Measurements from ENCODE around the gene MARCHF10.

The MARCHF10 gene

DNA sequence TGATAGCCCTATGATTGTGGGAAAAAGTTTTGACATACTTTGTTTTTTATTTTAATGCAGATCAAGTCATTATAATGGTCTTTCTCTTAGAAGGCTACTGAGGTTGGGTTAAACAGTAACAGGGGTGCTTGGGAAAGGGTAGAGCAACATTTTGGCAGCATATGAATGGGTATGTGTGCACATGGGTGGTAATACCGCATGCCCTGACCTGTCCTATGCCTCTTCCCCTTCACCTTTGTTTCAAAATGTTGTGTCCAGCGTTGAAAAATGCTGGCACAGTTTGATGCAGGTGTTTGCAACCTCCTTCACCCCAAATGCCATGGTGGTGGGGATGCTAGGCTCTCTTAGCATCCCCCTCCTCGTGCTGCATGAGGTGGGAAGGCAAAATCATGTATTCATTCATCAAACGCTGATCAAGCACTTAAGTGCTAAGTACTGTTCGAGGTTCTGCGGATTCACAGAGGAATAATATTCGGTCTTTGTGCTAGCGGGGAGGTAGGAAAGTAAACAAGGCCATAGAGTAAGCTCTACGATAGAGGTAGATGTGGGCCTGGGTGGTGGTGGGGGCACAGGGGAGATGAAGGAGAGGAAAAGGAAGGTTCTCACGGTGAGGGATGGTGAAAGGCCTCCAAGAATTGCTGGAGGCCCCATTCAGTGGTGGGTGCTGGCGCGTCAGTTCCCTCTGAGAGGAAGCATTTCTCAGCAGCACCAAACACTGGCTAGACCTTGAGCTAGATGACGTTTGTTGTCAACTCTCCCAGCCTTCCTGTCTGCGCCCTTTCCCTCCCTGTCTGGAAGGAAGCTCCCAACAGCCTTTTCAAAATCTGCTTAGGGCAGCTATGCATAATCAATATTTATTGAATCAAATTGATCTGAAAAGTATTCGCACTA, 13.3 kb upstream of the MARCHF10 start:
- no peak for DNase-seq

DNA sequence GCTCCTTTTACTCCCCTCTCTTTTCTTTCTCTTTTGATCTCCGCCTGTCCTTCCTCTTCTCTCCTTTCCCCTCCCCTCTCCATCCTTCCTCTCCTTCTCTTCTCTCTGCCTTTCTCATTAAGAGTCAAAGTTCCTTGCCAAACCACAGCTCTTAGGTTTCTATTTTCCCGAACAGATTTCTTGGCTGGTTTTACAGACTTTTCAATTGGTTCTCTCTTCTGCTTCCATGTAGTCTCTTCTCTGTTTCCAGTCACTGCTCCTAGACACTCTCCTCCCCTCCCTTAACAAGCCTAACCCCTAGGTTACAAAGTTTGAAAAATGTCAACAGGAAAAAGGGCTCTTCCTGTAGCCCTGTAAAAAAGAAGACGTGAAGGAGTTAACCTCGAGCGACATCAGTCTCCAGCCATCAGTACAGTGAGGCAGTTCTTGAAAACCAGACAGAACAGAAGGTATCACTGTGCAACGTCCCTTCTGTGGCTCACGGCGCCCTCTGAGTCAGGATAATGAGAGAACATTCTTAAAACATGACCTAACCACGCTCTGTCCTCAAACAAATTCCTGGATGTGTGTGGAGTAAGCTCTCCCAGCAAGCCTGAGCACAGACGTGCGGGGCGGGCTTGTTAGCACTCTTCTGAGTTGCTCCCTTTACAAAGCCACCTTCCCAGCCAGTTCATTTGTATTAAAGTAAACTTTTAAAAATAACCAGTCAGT, 11.6 kb upstream of the MARCHF10 start:
- DNase-seq: peak; percentile 16

DNA sequence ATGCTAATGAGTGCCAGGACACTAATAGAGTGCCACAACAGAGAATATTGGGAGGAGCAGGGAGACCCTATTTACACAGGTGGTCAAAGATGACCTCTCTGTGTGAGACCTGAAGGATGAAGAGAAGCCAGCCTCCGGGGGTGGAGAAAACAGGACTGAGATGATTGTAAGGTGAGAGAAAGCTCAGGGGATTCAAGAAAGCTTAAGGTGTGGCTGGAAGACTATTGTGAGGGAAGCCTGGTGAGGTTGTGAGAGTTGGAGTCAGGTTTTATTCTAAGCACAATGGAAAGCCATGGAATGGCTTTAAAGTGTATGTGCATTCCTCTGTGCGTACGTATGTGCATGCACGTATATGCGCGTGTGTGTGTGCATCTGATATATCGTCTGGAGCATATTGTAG, 10.4 kb upstream of the MARCHF10 start:
- DNase-seq: no peak

DNA sequence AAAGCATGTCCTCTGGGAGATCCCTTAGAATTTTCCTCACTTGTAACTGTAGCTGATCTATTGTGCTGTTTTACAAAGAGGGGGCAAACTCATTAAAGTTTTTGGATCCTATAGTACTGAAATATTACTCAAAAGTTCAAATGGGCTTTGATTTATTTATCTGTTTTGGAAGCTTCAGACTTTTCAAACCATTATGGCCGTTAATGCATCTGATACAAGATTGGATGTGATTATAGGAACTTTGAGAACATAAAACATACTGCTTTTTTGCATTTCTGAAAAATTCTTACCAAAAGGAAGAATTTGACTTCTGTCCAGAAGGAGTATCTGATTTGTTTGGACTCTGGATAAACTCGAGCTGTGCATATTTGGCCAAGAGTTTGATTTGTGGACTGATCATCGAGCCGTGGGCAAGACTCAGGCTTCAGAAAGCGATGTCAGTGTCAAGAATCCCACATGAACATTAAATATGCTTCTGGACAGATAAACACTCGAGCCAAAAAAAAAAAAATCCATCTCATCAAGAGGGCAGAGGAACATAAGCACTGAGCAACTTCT, 8.2 kb upstream of the MARCHF10 start:
- no peak for DNase-seq

DNA sequence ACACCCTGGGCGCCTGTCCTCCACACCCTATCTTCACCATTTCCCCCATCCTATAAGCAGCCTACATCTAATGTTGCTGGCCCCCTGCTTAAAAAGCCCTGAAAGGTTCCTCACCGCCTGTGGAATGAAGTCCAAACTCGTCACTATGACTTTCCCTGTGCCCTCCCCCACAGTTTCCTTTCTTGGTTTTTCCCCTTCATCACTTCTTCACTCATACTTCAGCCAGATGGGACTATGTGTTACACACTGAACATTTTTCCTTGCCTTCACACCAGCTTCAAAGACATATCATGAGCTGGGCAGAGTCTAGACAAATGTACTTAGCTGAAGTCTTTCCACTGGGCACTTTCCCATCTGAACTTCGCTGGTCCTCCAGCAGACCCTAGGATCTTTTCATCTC, 1.5 kb upstream of the MARCHF10 start:
- no peak for DNase-seq

DNA sequence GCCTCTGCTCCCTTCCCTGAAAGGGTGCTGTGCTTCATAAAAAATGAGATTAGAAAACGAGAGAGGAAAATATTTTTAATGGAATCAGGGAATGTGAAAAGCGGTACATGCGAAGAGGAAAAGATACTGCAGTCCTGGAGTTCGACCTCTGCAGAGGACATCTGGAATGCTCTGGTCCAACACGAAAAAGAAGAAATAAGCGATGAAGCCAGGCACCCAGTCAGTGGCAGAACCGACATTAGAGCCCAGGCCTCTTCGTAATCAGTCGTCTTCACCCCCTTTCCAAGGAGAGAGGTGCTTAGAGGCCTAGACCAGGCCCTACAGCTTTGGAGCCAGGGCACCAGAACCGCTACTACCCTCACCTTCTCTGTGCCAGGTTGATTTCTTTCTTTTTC, 459 bp upstream of the MARCHF10 start:
- no peak for DNase-seq

DNA sequence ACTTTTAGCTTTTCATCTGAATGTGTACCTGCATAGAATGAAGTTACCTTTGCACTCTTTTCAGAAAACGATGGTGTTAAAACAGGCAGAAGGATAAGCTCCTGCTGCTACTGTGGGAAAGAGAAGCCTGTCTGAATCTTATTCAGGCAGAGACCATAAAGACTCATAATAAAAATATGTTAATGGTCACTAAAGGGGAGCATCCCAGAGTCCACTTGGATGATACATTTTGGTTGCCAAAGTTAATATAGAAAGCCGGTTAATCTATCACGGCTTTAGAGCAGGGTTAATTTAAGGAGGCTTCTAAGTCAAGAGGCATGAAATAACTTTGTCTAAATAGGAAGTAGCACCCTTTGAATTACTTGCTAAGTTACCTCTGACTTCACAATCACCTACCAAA, 2.9 kb downstream of the MARCHF10 start:
- DNase-seq: no peak

DNA sequence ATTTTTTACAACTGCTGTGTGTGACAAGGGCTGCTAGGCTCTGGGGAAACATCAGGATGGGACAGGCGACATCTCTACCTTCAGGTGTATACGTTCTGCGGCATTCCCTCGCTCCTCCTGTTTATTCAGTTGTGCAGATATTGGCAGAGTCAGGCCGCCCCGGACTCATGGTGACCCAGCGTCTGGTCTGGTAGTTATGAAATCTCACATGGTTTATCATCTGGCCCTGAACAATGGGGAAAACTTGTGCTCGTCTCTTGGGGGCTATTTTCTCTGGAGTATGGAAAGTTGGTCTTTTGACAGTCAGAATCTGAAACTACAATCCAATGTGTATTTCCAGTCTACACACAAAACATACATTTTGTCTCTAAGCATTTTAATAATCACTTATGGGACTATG, 3.3 kb downstream of the MARCHF10 start:
- no peak for DNase-seq

DNA sequence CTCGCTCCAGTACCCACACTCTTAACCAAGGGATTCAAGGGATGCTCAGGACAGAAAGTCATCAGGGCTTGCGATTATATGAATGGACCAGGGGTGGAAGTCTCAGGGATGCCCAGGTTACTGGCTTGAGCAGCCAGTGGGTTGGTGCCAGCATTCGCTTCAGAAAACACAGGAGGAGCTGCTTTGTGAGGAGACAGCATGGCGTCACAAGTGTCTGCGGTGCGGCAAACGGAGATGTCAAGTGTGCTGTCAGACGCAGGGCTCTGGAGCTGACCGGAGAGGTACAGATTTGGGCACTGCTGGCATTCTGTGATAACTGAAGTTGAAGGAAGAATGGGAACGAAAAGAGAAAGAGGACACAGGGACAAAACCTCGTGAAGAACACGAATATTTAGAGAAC, 4.1 kb downstream of the MARCHF10 start:
- no peak for DNase-seq

DNA sequence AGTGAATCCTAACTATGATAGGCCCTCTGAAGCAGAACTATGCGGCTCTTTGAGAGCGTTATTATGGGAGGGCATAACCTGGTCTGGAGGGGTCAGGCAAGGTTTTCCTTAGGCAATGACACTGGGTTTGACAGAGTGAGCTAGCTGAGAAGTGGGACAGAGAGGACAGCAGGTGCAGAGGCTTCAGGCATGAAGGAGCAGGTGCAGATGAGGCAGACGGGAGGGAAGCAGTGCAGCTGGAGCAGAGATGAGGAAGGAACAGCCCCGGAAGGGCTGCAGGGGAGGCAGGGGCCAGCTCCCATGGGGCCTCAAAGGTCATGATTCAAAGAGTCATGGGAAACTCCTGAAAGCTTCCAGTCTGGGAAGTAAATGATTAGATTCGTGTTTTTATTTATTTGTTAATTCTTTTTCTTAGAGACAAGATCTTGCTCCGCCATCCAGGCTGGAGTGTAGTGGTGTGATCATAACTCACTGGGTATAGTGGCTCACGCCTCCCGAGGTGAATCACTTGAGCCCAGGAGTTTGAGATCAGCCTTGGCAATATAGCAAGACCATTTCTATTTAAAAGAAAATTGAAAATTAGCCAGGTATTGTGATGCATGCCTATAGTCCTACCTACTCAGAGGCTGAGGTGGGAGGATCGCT, 5.4 kb downstream of the MARCHF10 start:
- DNase-seq: no peak

DNA sequence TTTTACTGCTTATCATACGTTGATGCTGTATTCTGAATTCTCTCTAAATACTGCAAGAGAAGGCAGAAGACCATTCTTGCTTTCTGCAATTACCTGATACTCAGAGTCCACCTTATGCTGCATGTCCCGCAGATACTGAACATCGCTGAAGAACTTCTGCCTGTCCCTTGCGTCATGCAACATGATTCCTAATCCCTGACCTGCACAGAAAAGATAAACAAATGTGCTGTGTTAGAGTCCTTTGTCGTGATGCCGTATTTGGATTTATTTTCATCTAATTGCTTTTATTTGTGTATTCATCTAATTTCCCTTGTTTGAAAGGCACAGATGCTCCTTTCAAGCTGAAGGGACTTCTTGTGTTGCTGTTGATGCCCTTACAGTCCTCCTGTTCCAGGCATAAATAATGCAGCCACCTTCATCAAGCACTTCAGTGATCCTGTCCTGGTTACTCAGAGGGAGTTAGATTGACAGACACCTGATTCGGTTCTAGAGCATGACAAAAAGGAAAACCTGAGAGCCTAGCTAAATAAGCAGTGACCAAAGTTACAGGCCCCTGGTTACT, 6.5 kb downstream of the MARCHF10 start:
- no peak for DNase-seq

DNA sequence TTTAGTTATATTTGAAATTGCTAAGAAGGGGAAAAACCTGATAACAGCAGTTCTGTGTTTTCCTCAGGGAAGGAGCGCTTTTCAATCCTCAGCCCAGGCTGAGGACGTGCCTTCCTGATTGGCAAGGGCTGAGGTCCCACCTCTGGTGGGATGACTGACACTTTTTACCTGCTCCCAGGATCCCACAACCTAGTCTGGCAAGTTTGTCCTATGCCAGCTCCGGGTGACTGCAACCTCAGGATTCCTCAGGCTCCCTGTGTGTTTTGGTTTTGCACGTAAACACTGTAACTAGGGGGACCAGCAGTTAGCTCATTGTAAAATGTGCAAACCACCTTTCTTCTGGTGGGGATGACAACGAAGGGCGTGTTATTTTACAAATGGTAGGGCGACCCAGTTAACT, 7.5 kb downstream of the MARCHF10 start:
- DNase-seq: no peak

DNA sequence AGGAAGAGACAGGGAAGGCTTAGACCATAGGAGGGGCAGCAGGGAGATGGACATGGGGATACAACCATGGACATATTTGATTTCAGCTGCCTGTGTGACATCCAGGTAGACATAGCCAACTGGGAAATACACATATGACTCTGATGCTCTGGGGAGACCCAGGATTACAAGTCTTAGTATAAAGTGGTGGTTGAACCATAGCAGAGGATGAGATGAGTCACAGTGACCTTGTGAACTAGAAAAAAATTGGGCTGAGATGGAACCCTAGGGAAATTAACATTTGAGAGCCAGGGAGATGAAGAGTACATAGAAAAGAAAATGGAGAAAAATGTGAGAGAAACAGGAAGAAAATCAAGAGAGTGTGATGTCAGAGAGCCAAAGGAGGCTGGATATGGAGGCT, 10.2 kb downstream of the MARCHF10 start:
- no peak for DNase-seq

DNA sequence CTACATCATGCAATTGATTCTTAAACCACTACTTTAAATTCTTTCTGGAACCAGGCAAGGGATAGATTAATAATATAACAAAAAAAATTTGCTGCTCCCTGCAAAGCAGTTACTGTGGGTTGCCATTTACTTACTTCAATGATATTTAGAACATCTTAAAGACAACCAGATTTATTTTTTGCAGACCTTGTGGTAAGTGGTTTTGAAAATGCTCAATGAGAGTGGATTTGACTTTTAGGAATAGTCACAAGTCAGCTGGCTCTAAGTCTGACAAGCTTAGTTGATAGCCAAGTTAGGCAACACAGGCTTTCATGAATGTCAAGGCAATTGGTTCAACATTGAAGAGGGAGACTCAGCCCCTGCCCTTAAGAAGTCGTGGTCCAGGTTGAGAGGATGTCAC, 11.8 kb downstream of the MARCHF10 start:
- no peak for DNase-seq

DNA sequence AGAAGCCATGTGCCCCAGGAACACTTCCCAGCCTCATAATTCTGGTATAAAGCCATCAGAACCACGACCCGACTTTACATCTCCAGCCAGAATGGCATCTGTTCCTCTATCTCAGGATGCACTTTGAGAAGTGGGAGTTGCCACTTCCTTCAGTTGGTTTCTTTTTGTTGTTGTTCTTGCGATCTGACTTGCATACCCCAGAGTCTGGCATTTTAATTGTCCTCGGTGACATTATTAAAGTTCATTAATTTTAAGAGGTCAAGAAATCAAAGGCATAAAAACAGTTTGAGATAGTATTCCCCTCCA, 13.5 kb downstream of the MARCHF10 start:
- no peak for DNase-seq

DNA sequence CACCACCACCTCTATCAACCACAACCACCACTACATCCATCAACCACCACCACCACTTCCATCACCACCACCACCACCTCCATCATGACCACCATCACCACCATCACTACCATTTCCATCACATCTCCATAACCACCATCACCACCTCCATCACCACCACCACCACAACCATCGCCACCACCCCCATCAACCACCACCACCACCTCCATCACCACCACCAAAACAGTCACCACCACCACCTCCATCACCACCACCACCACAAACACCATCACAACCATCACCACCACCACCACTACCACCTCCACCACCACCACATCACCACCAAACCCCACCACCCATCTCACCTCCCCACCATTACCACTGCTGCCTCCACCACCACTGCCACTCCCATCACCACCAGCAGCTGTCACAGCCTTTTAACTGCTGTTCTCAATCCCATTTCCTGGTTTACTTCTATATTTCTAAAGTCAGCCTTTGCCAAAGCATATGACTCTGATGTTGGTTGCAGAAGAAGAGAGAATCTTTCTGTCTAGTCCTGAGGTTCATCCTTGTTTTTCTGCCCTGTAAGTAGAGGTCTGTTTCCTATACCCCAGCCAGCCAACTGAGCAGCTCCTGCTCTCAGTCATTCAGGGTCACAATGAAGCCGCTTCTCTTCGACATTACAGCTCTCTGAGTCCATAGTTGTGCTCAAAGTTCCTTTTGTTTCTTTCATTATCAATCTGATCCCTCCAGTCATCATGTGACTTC, 14.0 kb downstream of the MARCHF10 start:
- DNase-seq: no peak

DNA sequence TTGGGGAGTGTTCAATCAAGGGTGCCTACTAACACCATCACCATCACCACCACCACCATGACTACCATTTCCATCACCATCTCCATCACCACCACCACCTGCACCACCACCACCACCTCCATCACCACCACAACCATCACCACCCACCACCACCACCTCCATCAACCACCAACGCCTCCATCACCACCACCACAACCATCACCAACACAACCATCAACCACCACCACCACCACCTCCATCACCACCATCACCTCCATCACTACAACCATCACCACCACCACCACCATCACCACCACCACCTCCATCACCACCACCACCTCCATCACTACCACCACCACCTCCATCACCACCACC, 15.7 kb downstream of the MARCHF10 start:
- DNase-seq: no peak

DNA sequence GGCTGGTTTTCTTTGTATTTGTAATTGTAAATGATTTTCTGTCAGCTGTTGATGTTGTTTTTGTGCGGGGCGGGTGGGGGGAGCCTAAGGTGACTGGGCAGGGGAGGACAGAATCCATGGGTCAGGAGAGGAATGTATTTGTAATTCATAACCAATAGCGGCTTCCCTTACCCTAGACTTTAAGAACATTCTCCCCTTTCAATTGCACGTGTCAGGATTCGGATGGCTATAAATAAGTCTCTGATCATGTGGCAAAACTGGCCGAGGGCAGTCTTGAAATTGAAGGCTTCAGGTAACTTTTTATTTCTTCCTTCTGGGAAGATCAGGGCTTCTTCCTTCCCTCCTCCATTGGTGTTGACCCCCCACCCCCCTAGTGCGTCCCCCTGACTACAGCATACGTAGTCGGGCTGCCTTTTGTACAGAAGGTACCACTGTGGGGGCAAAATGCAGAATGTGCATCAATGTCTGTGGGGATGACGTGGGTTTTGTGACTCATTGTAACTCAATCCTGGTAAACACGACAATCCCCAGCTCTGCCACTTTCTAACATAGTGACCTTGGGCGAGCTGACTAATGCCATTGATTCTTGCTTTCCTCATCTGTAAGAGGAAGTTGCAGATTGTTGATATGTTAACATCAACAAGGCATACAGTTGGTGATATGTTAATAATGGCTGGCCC, 16.2 kb downstream of the MARCHF10 start:
- no peak for DNase-seq

DNA sequence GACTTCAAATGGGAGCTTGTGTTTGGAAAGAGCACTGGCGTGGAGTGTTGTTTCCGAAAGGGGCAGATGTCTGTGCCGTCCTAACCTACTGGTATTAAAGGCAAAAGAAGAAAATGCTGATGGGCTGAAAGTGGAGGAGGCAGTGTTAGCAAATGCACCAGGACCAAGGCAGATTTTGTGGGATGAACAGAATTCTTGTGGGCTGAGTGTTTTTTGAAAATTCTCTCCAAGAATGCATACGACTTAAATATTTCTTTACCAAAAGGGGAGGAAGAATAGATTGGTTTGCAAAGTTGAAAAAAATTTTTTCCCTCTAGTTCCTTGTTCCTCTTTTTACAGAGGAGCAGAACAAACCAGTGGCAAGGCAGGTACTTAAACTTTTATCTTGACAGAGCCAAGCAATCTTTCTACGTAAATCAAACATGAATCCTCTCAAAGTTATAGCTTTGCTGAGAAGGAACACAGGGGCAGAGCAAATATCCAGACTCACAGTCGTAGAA, 16.8 kb downstream of the MARCHF10 start:
- no peak for DNase-seq

DNA sequence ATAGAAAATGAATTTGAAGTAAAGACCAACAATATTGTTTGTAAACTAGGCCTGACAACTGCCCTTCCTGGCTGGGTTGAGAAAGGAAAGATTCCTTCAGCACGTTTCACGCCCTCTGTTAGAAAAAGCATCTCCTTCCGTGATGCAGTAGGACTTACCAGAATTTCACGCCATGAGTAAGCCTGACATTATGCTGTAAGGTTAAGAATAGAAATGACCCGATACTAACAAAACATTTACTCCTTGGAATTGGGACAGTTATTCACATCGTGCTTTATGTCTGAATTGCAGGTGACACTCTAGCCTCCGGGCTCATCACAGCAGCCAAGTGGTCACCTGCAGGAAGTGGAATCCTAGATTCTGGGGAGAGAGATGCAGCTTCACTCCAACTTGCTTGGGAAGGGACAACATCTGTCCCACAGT, 17.5 kb downstream of the MARCHF10 start:
- DNase-seq: no peak

DNA sequence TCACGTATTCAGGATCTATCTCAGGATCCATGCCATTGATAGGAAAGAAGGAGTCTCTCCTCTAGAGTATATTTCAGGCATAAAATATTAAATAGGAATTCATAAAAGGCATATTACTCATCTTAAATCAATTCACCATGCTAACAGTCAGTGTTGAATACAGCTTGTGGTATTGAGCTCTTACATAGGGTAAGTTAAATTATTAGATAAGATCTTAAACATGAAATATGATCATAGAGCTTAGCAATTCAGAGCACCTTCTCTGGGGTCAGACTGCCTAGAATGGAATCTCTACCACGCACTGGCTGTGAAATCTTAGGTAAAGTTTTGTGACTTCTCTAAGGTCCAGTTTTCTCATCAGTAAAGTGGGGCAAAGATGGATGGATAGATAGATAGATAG, 20.7 kb downstream of the MARCHF10 start:
- DNase-seq: no peak

DNA sequence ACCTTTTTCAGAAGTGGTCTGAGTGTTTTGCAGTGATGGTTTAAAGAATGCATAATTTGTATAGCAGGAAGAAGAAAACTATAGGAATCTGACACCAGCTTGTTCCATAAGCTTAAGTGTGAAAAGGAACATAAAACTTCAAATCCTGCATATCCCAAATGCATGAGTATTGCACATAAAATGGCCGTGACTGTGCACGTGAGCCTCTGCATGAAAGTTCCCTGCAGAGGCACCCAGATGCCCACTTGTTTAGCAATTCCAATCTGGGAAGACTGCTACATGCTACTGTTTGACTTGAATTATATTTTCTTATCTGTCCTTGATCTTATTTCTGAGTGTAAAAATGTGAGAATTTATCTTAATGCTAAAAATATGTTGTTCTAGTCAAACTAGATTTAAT, 21.5 kb downstream of the MARCHF10 start:
- DNase-seq: no peak
